DMS79 (cell line): ENCODE results near the gene CFAP46.
"Not testable (repeated sequence)": the region's sequence is repeated elsewhere in the genome, so short reads cannot be mapped to it uniquely, and the experiment has no call there.

Source experiments
- DNase-seq: peaks from one replicate; lab custom pipeline; 2025; lab: John Stamatoyannopoulos, UW

Gene CFAP46

DNA sequence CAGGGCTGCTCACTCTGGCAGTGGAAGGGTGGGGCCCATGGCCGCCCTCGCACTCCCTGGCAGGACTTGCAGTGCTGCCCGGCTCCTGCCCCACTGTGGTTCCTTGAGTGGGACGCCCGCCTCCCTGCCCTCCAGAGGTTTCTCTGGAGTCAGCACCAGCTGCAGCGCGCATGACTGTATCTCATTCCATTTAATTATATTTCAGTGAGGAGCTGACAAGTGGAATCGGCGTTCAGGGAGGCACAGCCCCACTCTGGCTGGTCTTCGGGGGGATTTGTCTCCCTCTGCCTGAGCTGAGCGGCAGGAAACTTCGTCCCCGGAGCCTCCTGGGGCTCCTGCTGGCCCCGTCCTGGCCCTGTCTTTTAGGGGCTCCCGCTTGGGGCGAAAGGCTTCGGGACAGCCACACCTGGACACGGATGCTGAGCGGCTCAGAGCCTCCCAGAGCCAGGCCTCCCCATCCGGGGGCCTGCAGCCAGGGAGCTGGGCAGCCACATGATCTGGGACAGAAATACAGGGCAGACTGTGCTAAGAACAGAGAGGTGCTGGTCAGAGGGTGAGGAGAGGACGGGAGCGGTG is 81.2 kb downstream of the CFAP46 start:
- DNase-seq, result no peak

DNA sequence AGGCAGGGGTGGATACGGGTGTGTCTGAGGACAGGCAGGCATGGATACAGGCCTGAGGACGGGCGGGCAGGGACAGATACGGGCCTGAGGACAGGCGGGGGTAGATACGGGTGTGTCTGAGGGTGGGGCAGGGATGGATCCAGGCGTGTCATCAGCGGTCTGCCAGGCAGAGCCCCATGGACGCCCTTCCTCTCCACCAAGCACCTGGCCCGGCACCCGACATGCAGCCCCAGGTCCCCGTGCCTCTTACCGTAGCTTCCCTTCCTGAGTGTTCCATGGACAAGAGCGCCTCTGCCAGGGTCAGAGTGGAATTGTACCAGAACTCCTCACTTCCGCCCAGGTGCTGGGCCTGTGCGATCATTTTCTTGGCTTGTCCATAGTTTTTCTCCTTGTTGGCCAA is 81.8 kb downstream of the CFAP46 start:
- no peak for DNase-seq

DNA sequence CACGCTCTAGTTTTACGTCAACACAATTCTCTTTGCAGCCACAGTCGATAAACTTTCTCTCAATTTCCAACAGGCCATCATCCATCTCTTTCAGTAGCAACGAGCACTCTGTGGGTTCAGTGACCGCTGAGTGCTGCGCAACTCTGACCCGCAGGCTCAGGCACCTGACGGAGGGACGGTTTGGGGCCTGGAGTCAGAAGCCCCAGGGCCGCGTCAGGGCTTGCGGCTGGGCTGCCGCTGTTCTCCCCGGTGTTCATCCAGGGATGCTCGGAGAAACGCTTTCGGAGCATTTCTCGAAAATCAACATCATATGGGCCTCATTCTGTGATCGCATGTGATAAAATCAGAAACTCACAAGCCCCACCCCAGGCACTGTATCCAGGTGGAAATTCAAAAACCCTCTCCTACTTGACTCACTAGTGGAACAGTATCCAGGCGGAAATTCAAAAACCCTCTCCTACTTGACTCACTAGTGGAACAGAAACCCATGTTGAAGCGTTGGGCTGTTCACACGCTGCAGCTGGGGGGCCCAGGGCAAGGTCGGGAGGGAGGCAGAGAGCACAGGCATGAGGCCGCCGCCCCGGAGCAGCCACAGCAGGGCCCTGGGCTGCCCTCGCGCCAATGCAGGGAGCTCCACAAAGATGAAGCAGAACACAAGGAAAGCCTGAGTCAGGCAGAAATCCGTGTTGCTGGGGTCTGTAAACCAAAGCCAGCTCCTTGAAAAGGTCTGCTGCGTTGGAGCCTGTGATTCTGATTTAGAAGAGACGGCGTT is 83.1 kb downstream of the CFAP46 start:
- no peak for DNase-seq

DNA sequence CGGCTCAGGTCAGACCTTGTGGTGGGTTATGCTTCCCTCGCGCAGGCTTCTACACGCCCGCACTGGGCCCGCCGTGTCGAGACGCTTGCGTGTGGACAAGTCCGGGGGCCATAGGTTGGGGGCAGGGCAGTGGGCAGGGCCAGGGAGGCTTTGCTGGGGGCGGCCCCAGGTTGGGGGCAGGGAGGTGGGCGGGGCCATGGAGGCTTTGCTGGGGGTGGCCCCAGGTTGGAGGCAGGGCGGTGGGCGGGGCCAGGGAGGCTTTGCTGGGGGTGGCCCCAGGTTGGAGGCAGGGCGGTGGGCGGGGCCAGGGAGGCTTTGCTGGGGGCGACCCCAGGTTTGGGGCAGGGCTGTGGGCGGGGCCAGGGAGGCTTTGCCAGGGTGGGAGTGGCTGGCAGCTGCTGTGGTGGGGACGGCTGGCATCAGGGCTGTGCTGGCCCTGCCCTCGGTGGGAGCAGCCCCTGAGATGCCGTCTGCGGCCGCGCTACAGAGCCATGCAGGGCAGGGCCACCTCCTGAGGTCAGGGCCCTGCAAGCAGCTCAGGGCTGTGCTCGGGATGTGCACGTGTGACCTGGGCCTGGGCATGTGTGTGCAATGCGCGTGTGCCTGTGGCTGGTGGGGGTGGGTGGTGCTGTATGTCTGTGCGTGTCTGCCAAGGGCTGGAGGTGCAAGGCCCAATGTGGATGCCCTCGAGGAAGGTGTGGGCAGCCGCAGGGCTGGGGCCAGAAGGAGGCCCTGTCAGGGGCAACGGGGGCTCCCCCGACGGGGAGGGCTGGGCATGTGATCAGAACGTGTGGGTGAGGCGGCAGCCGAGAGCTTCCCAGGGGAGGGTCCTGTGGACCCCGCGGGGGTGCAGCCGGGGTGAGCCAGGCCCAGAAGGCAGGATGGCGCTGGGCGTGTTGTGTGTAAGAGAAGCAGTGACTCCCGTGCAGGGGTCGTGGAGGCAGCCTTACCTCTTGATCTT is 84.0 kb downstream of the CFAP46 start:
- no peak for DNase-seq

DNA sequence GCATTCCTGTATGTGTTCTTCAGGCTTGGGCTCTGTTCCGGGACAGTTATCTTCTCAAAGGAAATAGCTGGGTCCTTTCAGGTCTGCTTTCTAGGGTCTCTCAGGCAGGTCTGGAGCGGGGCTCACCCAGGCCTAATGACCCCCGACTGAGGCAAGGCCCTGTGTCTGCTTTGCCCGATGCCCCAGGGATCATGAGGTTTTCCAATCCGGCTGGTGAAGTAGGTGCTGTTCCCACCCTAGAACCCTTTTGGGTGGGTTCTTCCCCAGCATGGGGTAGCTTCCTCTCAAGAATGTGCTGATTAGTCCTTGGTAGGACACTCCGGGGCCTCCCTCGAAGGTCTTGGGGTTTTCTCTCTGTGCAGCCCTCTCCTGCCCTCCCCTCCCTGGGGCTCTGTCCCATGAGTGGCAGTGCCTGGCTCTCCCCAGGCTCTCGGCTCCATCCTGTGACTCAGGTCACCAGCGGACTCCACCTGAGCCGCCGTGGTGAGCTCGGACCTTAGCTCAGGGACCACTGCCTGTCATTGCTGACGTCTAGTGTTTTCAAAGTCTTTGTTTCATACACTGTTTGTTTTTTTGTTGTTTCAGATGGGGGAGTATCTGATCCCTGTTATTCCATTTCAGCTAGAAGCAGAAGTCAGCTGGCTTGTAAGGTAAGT is 85.4 kb downstream of the CFAP46 start:
- no peak for DNase-seq

DNA sequence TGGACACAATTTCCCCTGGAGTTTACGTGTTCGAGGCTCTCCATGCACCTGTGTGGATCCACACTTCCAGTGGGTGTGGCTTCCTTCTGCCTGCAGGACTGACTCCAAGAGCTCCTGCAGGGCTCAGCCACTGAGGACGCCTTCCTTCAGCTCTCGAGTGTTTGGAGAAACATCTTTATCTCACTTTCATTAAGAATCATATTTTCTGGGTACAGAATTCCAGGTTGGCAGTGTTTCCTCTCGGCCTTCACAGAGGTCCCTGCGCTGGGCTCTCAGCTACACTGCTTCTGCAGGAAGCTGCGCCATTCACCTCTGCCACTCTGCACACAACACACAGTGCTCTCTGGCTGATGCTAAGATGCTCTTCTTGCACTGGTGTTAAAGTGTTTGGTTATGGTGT is 86.5 kb downstream of the CFAP46 start:
- no peak for DNase-seq

DNA sequence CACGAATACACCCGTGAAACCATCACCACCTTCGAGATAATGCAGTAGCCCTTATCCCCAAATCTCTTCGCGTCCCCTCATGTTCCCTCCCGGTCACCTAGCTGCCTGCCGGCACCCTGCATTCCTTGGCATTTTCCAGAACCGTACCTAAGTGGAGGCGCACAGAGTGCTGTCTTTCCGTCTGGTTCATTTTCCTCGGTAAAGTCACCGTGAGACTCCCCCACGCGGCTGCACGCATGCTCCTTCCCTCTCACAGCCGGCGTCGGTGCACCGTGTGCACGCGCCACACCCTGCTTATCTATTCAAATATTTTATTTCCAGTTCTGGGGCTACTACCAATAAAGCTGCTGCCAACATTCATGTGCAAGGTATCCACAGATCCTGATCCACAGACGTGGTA is 90.9 kb downstream of the CFAP46 start:
- no peak for DNase-seq

DNA sequence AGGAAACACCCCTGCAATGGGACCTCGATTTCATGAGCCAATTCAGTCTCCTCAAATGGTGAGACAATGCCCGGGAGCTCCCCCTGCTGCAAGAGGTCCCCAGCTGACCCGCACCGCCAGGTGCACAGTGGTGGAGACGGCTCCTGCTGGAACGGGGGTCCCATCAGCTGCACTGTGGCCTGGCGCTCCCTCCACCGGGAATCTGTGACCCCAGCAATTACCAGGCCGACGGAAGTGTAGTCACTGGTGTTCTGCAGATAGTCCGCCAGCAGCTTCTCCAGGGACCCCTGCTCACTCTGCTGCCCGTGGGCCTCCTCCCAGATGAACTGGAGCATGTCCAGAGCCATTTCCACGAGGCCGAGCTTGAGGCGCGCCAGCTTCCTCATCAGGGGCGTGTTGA is 91.5 kb downstream of the CFAP46 start:
- DNase-seq, result no peak

DNA sequence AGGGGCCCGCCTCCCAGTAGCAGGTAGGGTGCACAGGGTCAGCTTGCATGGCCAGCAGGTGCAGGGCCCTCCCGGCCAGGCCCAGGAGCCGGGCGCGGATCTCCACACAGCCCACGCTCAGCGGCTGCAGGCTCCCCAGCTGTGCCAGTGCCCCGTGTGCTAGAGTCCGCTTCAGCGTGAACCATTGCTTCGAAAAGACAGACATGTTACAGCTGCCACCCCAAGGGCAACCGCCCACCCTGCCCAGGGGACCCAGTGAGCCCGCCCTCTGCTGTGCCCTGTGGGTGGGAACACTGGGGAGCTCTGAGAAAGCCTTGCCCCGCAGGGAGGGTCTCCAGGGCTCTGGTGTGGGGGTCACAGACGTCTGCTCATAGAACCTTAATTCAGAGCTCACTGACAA is 92.1 kb downstream of the CFAP46 start:
- no peak for DNase-seq

DNA sequence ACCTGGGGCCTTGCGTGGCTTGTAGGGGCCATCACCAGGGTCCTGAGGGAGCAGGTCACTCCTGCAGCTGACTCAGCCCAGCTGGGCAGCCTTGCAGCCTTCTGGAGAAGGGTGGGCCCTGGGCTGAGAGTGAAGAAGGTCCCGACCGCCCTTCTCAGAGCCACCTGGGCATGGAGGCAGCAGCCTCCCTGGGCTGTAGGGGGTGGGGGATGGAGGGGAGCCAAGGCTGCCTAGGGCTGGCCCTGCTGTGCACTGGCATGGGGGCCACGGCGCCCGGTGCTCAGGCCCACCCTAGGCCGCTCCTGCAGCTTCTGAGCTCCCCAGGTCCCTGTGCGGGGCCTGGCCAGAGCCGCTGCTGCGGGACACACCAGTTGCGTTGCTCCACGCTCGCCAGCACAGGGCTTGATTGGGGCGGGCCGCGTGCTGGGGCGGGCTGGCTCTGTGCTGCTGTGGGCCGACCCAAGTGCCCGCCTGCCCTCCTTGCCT is 92.8 kb downstream of the CFAP46 start:
- no peak for DNase-seq

DNA sequence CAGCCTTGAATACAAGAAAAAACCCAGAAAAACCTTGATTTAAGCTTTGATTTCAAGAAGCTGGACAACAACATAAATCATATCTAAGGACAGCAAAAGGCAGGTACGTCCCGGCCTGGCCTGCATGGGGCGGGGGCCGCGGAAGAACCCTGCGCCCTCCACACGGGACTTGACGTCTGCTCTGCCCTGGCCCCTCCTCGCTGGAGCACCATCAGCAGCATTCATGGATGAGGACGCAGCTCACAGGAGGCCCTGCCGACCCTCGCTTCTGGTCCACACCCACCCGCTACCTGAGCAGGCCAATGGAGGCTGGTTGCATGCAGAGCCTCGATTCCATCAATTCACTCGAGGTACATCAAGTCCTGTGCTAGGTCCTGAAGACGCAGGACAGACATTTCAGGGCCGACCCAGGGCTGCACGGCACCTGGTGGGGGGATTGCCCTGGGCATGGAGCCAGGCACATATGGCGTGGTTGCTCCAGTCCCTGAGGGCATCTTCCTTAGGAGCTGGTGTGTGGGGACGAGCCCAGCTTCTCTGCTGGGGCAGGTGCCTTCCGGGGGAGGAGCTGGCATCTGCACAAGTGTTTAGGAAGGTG is 93.3 kb downstream of the CFAP46 start:
- no peak for DNase-seq

DNA sequence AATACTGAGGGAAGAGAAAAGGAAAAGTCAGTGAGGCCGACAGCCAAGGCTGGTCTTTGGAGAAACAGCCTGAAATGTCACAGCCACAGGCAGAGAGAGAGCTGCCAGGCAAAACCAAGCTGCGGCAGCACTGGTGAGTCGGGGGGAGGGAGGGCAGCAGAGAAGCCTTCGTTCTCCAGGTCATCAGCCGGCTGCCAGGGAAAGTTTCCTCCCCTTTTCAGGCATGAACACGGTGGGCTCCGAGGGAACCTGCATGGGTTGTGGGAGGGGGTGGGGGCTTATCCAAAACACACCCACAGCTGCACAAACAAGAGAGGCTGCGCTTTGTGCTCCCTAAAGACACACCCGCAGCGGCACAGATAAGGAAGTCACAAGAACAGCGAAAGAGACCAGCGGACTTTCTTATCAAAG is 94.1 kb downstream of the CFAP46 start:
- DNase-seq, result no peak

DNA sequence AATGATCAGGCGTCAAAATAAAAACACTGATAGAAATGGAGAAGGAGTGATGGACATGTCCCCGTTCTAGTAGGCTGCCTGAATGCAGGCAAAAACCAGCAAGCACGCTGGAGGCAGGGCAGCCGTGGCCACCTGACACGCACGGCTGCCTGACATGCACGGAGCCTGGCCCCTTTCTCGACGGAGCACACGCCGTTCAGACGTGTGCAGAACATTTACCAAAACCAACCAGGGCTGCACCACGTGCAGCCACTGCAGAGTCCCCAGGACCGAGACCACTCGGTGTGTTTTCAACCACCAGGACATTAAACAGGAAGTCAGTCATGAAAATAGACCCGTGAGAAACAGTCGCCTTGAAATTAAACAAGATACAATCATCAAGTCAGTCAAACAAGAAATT is 94.5 kb downstream of the CFAP46 start:
- DNase-seq, result no peak

DNA sequence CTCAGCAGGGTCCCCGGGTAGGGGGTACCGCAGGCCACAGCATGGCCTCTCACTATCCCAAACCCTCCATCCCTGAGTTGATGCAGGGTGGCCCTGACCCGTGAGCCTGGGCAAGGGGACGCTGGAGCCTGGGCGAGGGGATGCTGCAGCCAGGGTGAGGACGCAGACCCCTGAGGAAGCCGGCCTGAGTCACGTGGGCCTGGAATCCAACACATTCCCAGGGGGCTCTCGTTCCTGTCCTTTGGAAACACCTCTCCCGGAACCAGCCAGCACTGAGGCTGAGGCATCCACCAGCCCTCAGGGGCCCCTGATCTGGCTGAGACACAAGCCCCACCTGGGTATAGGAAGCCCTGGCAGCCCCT is 95.0 kb downstream of the CFAP46 start:
- no peak for DNase-seq

DNA sequence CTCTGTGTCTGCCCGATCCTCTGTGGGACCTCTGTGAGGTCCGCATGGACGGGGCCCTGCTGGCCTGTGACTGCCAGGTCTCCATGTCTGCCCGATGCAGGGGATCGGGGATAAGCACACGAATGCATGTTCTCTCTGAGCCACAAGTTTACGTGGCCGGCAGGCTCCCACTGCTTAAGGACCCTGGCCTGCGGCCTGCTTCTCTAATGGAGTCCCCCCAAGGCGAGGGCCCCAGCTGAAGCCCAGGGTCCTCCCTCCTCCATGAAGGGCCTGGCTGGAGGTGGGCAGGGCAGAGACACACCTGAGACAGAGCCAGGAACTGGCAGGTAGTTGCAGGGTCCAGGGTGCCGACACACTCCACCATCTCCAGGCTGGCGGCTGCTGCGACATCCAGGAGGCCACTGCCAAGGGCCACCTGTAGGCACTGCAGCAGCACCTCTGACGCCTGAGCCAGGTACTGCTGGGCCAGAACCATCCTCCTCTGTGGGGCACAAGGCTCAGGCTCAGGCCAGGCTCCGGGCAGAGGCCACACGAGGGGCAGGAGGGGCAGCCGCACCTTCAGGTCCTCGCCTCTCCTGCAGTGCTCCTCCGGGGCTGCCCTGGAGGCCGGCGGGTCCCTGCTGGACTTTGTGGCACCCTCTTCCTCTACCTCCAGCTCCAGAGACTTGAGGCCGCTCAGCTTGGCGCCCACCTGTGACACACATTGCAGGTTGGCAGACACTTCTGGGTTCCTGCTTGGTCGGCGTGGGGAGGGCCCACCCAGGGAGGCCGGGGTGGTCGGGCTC is 95.5 kb downstream of the CFAP46 start:
- DNase-seq, result no peak

DNA sequence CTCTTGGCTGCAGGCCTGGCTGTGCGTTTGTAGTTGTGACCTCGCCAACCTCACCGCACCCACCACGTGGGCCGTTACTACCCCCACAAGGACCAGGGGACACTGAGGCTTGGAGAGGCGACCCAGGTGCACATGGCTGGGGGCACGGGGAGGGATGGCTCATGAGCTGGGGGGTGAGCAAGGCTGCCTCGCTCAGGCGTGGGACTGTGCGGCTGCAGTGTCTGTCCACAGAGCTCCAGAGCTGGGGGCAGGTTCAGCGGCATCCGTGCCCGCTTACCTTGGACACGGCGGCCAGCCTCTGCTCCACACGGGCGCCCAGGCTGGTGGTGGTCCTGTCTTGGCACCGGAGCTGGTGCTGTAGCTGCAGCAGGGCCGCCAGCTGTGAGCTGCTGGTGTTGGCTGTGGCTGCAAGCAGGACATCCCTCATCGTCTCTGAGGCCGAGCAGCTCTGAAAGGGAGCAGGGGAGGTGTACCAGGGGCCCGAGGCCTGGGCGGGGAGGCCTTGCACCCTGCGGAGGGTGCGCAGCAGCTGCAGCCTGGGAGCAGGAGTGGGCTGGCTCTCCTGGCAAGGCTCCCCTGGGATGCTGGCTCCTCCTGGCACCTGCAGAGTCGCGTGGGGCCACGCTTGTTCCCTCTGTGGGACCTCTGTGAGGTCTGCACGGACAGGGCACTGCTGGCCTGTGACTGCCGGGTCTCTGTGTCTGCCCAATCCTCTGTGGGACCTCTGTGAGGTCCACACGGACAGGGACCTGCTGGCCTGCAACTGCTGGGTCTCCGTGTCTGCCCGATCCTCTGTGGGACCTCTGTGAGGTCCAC is 96.4 kb downstream of the CFAP46 start:
- no peak for DNase-seq

DNA sequence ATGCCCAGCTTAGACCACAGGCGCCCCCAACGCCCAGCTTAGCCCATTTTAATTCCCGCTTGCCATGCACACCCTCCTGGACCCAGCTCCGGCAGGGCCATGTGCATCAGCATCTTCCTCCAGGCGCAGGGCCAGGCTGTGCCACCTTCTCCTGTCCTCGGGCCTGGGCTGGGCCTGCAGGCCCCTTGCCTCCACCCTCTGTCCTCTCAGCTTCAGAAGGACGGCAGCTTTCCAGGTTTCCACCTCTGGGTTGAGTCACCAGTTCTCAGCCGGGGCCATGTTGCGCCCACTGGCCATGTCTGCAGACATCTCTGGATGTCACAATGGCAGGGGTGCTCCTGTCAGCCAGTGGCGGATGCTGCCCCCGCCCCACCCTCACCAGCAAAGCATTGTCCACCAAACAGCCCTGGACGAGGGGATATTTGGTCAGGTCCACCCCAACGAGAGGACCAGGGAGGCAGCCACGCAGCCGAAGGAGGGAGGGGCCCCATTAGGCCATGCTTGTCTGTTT is 97.3 kb downstream of the CFAP46 start:
- no peak for DNase-seq

DNA sequence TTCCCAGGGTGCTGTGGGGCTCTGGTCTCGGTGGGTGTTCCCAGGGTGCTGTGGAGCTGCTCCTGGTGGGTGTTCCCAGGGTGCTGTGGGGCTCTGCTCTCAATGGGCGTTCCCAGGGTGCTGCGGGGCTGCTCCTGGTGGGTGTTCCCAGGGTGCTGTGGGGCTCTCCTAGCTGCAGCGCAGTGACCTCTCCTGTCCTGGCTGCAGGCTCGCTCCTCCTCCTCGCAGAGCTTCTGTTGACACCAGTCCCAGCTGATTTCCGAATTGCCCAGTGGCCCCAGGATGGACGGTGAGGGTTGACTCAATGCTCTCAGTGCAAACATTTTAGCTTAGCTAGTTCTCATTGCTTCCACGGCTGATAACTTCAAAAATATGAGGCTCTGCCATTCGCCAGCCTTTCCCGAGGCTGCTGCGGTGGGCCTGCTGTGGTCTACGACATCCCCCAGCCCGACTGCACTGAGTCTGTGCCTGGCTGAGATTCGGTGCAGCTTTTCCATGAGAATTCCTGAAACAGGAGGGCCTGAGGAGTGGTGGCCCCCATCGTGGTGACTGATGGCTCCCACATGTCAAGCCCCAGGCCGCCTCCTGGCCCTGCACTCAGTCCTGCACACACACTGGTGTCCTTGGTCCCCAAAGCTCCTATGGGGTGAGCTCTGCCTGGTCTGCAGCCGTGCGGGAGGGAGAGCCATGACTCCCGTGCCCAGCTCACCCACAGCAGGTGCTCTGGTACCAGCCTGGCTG is 98.1 kb downstream of the CFAP46 start:
- DNase-seq, result no peak

DNA sequence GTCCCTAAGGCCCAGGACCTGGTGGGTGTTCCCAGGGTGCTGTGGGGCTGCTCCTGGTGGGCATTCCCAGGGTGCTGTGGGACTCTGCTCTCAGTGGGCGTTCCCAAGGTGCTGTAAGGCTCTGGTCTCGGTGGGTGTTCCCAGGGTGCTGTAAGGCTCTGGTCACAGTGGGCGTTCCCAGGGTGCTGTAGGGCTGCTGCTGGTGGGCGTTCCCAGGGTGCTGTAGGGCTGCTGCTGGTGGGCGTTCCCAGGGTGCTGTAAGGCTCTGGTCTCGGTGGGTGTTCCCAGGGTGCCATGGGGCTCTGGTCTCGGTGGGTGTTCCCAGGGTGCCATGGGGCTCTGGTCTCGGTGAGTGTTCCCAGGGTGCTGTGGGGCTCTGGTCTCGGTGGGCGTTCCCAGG is 99.1 kb downstream of the CFAP46 start:
- DNase-seq, result not testable (repeated sequence)
